OCI-LY3 (cell line): ENCODE data around the gene SHMT1.
"Not testable (repeated sequence)": the region's sequence is repeated elsewhere in the genome, so short reads cannot be mapped to it uniquely, and the experiment has no call there.

Experiments
- H2AFZ ChIP-seq: fragments of 200-600, 300-600 bp; shearing (Covaris generic); 2 replicates; pipeline ENCODE4 v1.6.0; 2014; ENCODE audit warnings: antibody characterized with exemption, low read depth, low read length
- H3K27ac ChIP-seq: fragments of 200-600, 300-600 bp; sonication (generic); 2 replicates; pipeline ENCODE4 v1.5.1; 2014; ENCODE audit warnings: mild to moderate bottlenecking, low read length, moderate library complexity, mixed read lengths
- H3K27me3 ChIP-seq: fragments of 200-600, 300-600 bp; sonication (generic); 2 replicates; pipeline ENCODE4 v1.6.1; 2014; ENCODE audit warnings: low read depth, low read length, mixed read lengths
- H3K36me3 ChIP-seq: fragments of 200-600, 300-600 bp; sonication (generic); replicated peaks from 2 replicates; pipeline ENCODE3; 2014; ENCODE audit warnings: low read depth, low read length, mixed read lengths
- H3K4me1 ChIP-seq: fragments of 300-600, 200-600 bp; sonication (generic); 2 replicates; pipeline ENCODE4 v1.6.1; 2014; ENCODE audit warnings: low read length, mixed read lengths
- H3K4me2 ChIP-seq: fragments of 200-600, 300-600 bp; sonication (generic); 2 replicates; pipeline ENCODE4 v1.6.1; 2014; ENCODE audit warnings: low read length, mixed read lengths
- H3K4me3 ChIP-seq: fragments of 300-600, 200-600 bp; sonication (generic); 2 replicates; pipeline ENCODE4 v1.5.1; 2014; ENCODE audit warnings: antibody characterized with exemption, mild to moderate bottlenecking, low read length, moderate library complexity
- H3K79me2 ChIP-seq: fragments of 300-600, 200-600 bp; shearing (Covaris generic); 2 replicates; pipeline ENCODE4 v1.6.1; 2014; ENCODE audit warnings: mild to moderate bottlenecking, low read length, mixed read lengths
- H3K9ac ChIP-seq: fragments of 300-600, 200-600 bp; shearing (Covaris generic); 2 replicates; pipeline ENCODE4 v1.6.0; 2014; ENCODE audit warnings: mild to moderate bottlenecking, low read length, moderate library complexity
- H3K9me3 ChIP-seq: fragments of 200-600, 300-600 bp; shearing (Covaris generic); 2 replicates; pipeline ENCODE4 v1.6.1; 2014; ENCODE audit warnings: low read length, mixed read lengths; ENCODE audit not compliant: insufficient read depth
- H4K20me1 ChIP-seq: fragments of 200-600, 300-600 bp; sonication (generic); 2 replicates; pipeline ENCODE4 v1.6.1; 2016; ENCODE audit warnings: low read length, mixed read lengths; ENCODE audit not compliant: insufficient read depth
- EZH2phosphoT487 ChIP-seq: fragments of 200-600 bp; shearing (Covaris generic); IDR thresholded peaks from 2 replicates; pipeline ENCODE4 v1.6.1; 2018; ENCODE audit warnings: antibody characterized with exemption, mixed run types, low read depth
- TF ChIP-seq, protein P1 (sequence below): fragments of 200-600, 300-600 bp; sonication (generic); IDR thresholded peaks from 2 replicates; pipeline ENCODE4 v1.5.1; 2014; ENCODE audit warnings: antibody characterized with exemption, low read length, low read depth

The SHMT1 gene

DNA sequence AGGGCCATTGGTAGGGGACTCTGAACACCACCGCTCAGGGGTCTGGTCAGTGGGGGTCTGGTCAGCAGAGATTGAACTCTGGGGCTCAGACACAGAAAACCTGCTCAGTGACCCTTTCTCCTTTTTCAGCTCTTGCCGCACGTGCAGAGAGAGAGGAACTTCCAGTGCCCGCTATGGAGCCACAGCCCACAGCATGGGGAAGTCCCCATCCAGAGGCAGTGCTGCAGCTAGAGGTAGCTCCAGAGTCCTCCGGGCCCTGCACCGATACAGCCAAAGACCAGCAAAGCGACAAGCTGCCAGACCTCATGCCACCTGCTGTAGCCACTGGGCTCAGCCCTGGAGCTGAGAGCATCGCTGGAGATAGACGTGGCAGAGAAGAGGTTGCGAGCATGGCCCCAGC is 25.4 kb upstream of the SHMT1 start:
- H3K4me1 ChIP-seq, H3K9me3 ChIP-seq, H3K27me3 ChIP-seq, H3K79me2 ChIP-seq, H3K4me2 ChIP-seq, H3K27ac ChIP-seq, H3K36me3 ChIP-seq, H3K9ac ChIP-seq, H4K20me1 ChIP-seq, H3K4me3 ChIP-seq, H2AFZ ChIP-seq: not testable (repeated sequence)

DNA sequence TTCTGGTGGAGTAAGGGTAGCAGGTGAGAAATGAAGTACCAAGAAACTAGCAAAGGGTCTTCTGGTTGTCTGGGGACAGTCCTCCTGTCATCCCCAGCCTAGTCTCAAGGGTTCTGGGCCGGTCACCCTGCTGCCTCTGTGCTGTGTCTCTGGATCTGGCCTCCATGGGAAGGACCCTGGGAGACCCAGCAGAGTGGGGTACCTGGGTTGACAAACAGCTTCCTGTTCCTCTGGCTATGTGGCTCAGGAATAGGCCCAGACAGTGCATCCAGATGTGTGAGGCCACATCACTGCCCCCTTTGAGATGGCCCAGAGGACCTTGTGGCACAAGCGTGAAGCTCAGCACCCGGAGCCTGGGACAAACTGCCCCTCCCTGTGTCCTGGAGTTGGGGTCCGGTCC is 24.9 kb upstream of the SHMT1 start:
- H4K20me1 ChIP-seq, H3K9ac ChIP-seq, H3K4me1 ChIP-seq, H3K9me3 ChIP-seq, H3K79me2 ChIP-seq, H3K4me3 ChIP-seq, H3K4me2 ChIP-seq, H2AFZ ChIP-seq, H3K36me3 ChIP-seq, H3K27me3 ChIP-seq, H3K27ac ChIP-seq: not testable (repeated sequence)

DNA sequence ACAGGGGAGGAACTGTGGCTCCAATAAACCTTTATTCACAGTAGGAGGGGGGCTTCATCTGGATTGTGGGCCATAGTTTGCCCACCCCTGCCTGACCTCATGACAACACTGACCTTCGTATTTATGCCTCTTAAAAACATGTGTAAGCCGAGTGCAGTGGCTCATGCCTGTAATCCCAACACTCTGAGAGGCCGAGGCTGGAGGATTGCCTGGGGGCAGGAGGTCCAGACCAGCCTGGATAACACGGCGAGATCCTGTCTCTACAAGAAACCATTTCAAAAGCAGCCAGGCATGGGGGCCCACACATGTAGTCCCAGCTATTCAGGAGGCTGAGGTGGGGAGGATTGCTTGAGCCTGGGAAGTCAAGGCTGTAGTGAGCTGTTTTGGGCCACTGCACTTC is 24.2 kb upstream of the SHMT1 start:
- not testable (repeated sequence) for H3K27me3 ChIP-seq, H2AFZ ChIP-seq, H3K79me2 ChIP-seq, H3K27ac ChIP-seq, H3K36me3 ChIP-seq, H4K20me1 ChIP-seq, H3K4me1 ChIP-seq, H3K9me3 ChIP-seq, H3K4me3 ChIP-seq, H3K9ac ChIP-seq, H3K4me2 ChIP-seq

DNA sequence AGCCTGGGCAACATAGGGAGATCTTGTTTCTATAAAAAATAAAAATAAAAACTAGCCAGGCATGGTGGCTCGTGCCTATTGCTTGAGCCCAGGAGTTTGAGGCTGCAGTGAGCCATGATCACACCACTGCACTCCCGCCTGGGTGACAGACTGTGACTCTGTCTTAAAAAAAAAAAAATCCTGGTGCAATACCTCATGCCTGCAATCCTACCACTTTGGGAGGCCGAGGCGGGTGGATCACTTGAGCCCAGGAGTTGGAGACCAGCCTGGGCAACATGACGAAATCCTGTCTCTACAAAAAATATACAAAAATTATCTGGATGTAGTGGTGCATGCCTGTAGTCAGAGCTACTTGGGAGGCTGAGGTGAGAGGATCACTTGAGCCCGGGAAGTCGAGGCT is 20.9 kb upstream of the SHMT1 start:
- not testable (repeated sequence) for H2AFZ ChIP-seq, H3K79me2 ChIP-seq, H3K27me3 ChIP-seq, H3K36me3 ChIP-seq, H3K4me3 ChIP-seq, H3K9me3 ChIP-seq, H3K9ac ChIP-seq, H3K4me2 ChIP-seq, H3K4me1 ChIP-seq, H4K20me1 ChIP-seq, H3K27ac ChIP-seq

DNA sequence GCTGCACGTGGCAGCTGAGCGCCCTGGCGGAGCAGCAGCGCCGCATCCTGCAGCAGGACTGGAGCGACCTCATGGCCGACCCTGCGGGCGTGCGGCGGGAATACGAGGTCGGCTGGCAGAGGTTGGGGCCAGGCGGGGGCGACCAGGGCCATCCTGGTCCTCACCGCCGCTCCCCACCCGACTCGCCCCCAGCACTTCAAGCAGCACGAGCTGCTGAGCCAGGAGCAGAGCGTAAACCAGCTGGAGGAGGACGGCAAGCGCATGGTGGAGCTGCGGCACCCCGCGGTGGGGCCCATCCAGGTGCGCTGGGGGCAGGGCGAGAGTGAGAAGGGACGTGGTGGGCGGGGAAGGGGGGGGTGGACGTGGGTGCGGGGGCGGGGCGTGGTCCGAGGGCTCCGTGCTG is 19.7 kb upstream of the SHMT1 start:
- not testable (repeated sequence) for H2AFZ ChIP-seq, H3K4me2 ChIP-seq, H3K27ac ChIP-seq, H3K36me3 ChIP-seq, H3K79me2 ChIP-seq, H3K9me3 ChIP-seq, H3K9ac ChIP-seq, H3K4me1 ChIP-seq, H4K20me1 ChIP-seq, H3K27me3 ChIP-seq, H3K4me3 ChIP-seq

DNA sequence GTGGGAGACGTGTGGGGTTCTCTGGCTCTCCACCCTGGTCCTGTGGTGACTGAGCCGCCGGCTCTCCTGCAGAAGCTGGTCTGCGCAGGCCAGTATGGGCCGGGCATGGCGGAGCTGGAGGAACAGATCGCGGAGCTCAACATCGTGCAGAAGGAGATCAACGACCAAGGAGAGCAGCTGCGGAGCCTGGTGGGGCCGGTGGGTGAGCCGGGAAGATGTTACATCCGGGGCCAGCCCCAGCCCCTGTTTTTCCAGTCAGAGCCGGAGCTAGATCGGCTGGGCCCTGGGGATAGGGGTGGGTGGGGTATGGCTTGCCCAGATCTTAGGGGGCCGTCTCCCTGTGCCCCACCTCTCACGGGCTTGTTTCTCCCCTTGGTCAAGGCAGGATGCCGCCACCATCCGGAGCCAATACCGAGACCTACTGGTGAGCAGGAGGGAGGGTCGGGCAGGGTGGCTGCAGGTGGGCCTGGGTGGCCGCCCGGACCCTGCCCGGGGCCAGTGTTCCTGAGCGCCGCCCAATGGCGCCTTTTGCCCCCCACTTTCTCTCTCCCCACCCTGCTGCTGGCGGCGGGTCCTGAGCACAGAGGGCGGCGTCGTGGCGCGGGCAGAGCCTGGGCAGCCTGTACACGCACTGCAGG is 19.2 kb upstream of the SHMT1 start:
- H3K9ac ChIP-seq: no peak overlapping the region
- no peaks in the 10 kb centered on the region for H3K79me2 ChIP-seq
- no peaks in the 10 kb centered on the region for H3K27me3 ChIP-seq
- TF ChIP-seq, protein P1, sequence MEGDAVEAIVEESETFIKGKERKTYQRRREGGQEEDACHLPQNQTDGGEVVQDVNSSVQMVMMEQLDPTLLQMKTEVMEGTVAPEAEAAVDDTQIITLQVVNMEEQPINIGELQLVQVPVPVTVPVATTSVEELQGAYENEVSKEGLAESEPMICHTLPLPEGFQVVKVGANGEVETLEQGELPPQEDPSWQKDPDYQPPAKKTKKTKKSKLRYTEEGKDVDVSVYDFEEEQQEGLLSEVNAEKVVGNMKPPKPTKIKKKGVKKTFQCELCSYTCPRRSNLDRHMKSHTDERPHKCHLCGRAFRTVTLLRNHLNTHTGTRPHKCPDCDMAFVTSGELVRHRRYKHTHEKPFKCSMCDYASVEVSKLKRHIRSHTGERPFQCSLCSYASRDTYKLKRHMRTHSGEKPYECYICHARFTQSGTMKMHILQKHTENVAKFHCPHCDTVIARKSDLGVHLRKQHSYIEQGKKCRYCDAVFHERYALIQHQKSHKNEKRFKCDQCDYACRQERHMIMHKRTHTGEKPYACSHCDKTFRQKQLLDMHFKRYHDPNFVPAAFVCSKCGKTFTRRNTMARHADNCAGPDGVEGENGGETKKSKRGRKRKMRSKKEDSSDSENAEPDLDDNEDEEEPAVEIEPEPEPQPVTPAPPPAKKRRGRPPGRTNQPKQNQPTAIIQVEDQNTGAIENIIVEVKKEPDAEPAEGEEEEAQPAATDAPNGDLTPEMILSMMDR: no peak
- no peak for TF ChIP-seq EZH2phosphoT487
- no peak overlapping the region for H2AFZ ChIP-seq
- no peaks in the 10 kb centered on the region for H3K4me1 ChIP-seq
- no peaks in the 10 kb centered on the region for H3K9me3 ChIP-seq
- no peak overlapping the region for H3K27ac ChIP-seq
- H3K4me2 ChIP-seq: no peak overlapping the region
- H3K36me3 ChIP-seq: no peaks in the 10 kb centered on the region
- no peak overlapping the region for H3K4me3 ChIP-seq
- no peaks in the 10 kb centered on the region for H4K20me1 ChIP-seq
